Panc1 (cell line): ENCODE results near the gene RANBP6. TPM values are rescaled to one million over a fixed set of nuclear protein-coding genes. Genes with fewer than 3 reads are reported as not detected.
"Not testable (repeated sequence)": the region's sequence is repeated elsewhere in the genome, so short reads cannot be mapped to it uniquely, and the experiment has no call there.

ENCODE experiments used
- ATAC-seq: fragments of 200-7000 bp; cut with Tn5 transposase; 2 replicates; pipeline ENCODE4 v1.9.1; 2020; ENCODE audit warnings: mild to moderate bottlenecking, moderate library complexity
- Bru-seq: library from RNA; stranded (reverse); fragments of 400-500 nt; gene quantifications from one replicate; lab custom pipeline; 2021; lab: Mats Ljungman, UMichigan
- BruChase-seq, 2 experiments: library from RNA; stranded (reverse); fragments of 400-500 nt; gene quantifications; one replicate each; lab custom pipeline; 2021; lab: Mats Ljungman, UMichigan
- BruUV-seq: library from RNA; stranded (reverse); fragments of 400-500 nt; replicated peaks from 2 replicates; lab custom pipeline; 2021; lab: Mats Ljungman, UMichigan
- CTCF ChIA-PET: fragments of 300-600 bp; sonication (Branson Sonifier 250); formaldehyde crosslinking; loops from one replicate; lab custom pipeline; 2022; ENCODE audit warnings: antibody characterized with exemption; lab: Charles Lee
- POLR2A ChIA-PET: fragments of 300-600 bp; sonication (Branson Sonifier 250); formaldehyde crosslinking; loops from one replicate; lab custom pipeline; 2022; ENCODE audit warnings: antibody characterized with exemption; lab: Charles Lee
- DNase-seq: peaks from one replicate; pipeline ENCODE4 v3.0.0-alpha.2; 2010; ENCODE audit warnings: low read depth, low spot score
- H3K27ac ChIP-seq: 2 replicates; pipeline ENCODE4 v1.5.1; 2011; ENCODE audit warnings: mild to moderate bottlenecking, low read length, inconsistent platforms
- H3K27me3 ChIP-seq: fragments of 200-500 bp; sonication (Bioruptor generic); 2 replicates; pipeline ENCODE4 v1.6.0; 2014; ENCODE audit warnings: low read length, inconsistent platforms; ENCODE audit not compliant: control insufficient read depth, insufficient read depth
- H3K36me3 ChIP-seq: fragments of 200-500 bp; sonication (Bioruptor generic); 2 replicates; pipeline ENCODE4 v1.5.1; 2014; ENCODE audit warnings: inconsistent platforms, mild to moderate bottlenecking, low read length, moderate library complexity; ENCODE audit not compliant: control insufficient read depth, insufficient read depth
- H3K4me1 ChIP-seq: 2 replicates; pipeline ENCODE4 v1.5.1; 2011; ENCODE audit warnings: inconsistent platforms, mild to moderate bottlenecking, low read length, moderate library complexity; ENCODE audit not compliant: control insufficient read depth, insufficient read depth
- H3K4me3 ChIP-seq, 2 experiments: 2 replicates each; pipeline ENCODE4 v1.5.1; 2011 to 2012; ENCODE audit warnings: low read depth in 2 of 2, low read length in 2 of 2, mild to moderate bottlenecking in 2 of 2, inconsistent platforms in 1 of 2, moderate library complexity in 1 of 2
- H3K9me3 ChIP-seq: fragments of 200-500 bp; sonication (Bioruptor generic); 2 replicates; pipeline ENCODE4 v1.5.1; 2014; ENCODE audit warnings: low read depth, mild to moderate bottlenecking, inconsistent platforms, low read length, moderate library complexity; ENCODE audit not compliant: control insufficient read depth, insufficient read depth
- CTCF ChIP-seq: fragments of 450-650 bp; IDR thresholded peaks from 2 replicates; pipeline ENCODE4 v1.5.1; 2017; ENCODE audit warnings: mild to moderate bottlenecking
- POLR2AphosphoS5 ChIP-seq: IDR thresholded peaks from 2 replicates; pipeline ENCODE4 v1.6.1; 2012; ENCODE audit warnings: mild to moderate bottlenecking, low read depth, low read length, moderate library complexity
- REST ChIP-seq, 2 experiments: IDR thresholded peaks; 2 replicates each; pipeline ENCODE4 v1.6.1; 2011 to 2012; ENCODE audit warnings: low read depth in 2 of 2, control low read depth in 1 of 2, low read length in 1 of 2, mild to moderate bottlenecking in 1 of 2, moderate library complexity in 1 of 2; ENCODE audit not compliant: insufficient read depth in 1 of 2
- SIN3A ChIP-seq: IDR thresholded peaks from 2 replicates; pipeline ENCODE4 v1.6.1; 2012; ENCODE audit warnings: low read depth, mild to moderate bottlenecking, low read length, moderate library complexity, borderline replicate concordance; ENCODE audit not compliant: insufficient read depth
- TCF7L2 ChIP-seq: IDR thresholded peaks from 2 replicates; pipeline ENCODE4 v1.6.1; 2011; ENCODE audit warnings: mild to moderate bottlenecking, low read depth, low read length, inconsistent platforms
- in situ Hi-C: cut with HindIII; loops from 2 replicates; pipeline ENCODE4 v1.10.0; 2016; ENCODE audit warnings: low sequenced_read_pairs, low pct_unique_long_range_greater_than_20kb
- intact Hi-C: fragments of 100-400 bp; cut with micrococcal nuclease; formaldehyde crosslinking; loops from one replicate; pipeline ENCODE4 v1.10.0; 2022; ENCODE audit not compliant: unreplicated experiment
- long read RNA-seq: library from polyadenylated mRNA; unstranded; transcript quantifications from one replicate; pipeline ENCODE4 v2.0.0, GENCODE V29; 2021; ENCODE audit not compliant: unreplicated experiment
- polyA plus RNA-seq: library from polyadenylated mRNA; unstranded; fragments of >200 nt; gene quantifications from one replicate; pipeline ENCODE4 v1.2.1, GENCODE V29; 2012; ENCODE audit warnings: missing spikeins; ENCODE audit not compliant: insufficient read length
- total RNA-seq: library from RNA; stranded (reverse); gene quantifications from one replicate; pipeline ENCODE4 v1.2.1, GENCODE V29; 2021; ENCODE audit not compliant: unreplicated experiment

Gene RANBP6
- total RNA-seq (3.9 TPM), Bru-seq, nascent RNA (percentile 64 among the genes with signal in this experiment), BruChase-seq, experiment 1, labeled RNA remaining after a 2-hour chase (percentile 92 among the genes with signal in this experiment), BruChase-seq, experiment 2, labeled RNA remaining after a 6-hour chase (percentile 76 among the genes with signal in this experiment)
- 2.2 TPM for polyA plus RNA-seq
- long read RNA-seq, full-length matches to known transcripts: 17 of 17 reads
- long read RNA-seq, partial matches to known transcripts: 0 of 17 reads
- long read RNA-seq, other reads (novel, unspliced or antisense): 0 of 17 reads

- DNase-seq: no peak
- no TSS peak for BruUV-seq
These were observed at the start of gene RANBP6 for GRCh38 chr9:6015278-6016157. RANBP6 (minus strand) TSS chr9:6015624; CDS start chr9:6015607, 17 bp downstream.

GRCh38 chr9:6063146-6063545 lies 47.7 kb upstream of the RANBP6 start:
- H3K4me3 ChIP-seq, DNase-seq, H3K27me3 ChIP-seq, H3K27ac ChIP-seq, H3K36me3 ChIP-seq, ATAC-seq, in situ Hi-C loops, BruUV-seq, POLR2A ChIA-PET, CTCF ChIA-PET, intact Hi-C loops, H3K4me1 ChIP-seq, H3K9me3 ChIP-seq: not testable (repeated sequence)

More at GRCh38 chr9:6015278-6016157, at the start of gene RANBP6:
- no peaks in the 10 kb centered on the region for H3K9me3 ChIP-seq
- in situ Hi-C loops: no loop called here
- POLR2A ChIA-PET: interaction anchor here (0.7 kb wide), 1 partner anchor 137 kb away, joined by 5 read pairs; no protein-coding TSS in a partner anchor
- no peaks in the 10 kb centered on the region for H3K27me3 ChIP-seq
- ATAC-seq: peak; percentile 98
- CTCF ChIA-PET: no interaction called here
- H3K4me1 ChIP-seq: 0 out of 2 replicates have a peak, but pooled peaks cover 3% of the 10 kb centered on the region
- no peaks in the 10 kb centered on the region; the same call in 1 of the 2 replicates for H3K36me3 ChIP-seq
- peak within 1 kb of the TSS; percentile 73 for H3K27ac ChIP-seq
- intact Hi-C loops: no loop called here
- peak within 1 kb of the TSS; percentile 68 to 74 for H3K4me3 ChIP-seq
- TF ChIP-seq TCF7L2 (no peak), POLR2AphosphoS5 (0 out of 2 replicates have a peak, but pooled peaks have one; percentile 20)

GRCh38 chr9:6055666-6056065 lies 40.2 kb upstream of the RANBP6 start:
- no peaks in the 10 kb centered on the region for H3K9me3 ChIP-seq
- BruUV-seq: no TSS peak
- ChIA-PET POLR2A (no interaction called here), CTCF (no interaction called here)
- H3K4me1 ChIP-seq: no peaks in the 10 kb centered on the region
- no peaks in the 10 kb centered on the region for H3K27me3 ChIP-seq
- H3K27ac ChIP-seq: no peak overlapping the region
- ATAC-seq: no peak
- H3K4me3 ChIP-seq: no peak overlapping the region
- intact Hi-C loops: no loop called here
- no peak for DNase-seq
- in situ Hi-C loops: no loop called here
- TF ChIP-seq CTCF (no peak), SIN3A (no peak), TCF7L2 (no peak), POLR2AphosphoS5 (no peak), REST (IDR thresholded peaks at IDR 0.05; ENCODE audit: insufficient read depth in 1 of 2, low read depth in 2 of 2, low read length in 1 of 2) (no peak)
- H3K36me3 ChIP-seq: no peaks in the 10 kb centered on the region
